ENCODE data around the gene TPM4. TPM values are rescaled to one million over a fixed set of nuclear protein-coding genes. Genes with fewer than 3 reads are reported as not detected.

Gene TPM4
- total RNA-seq, 1 donor from 2014 or later: 687 TPM

DNA sequence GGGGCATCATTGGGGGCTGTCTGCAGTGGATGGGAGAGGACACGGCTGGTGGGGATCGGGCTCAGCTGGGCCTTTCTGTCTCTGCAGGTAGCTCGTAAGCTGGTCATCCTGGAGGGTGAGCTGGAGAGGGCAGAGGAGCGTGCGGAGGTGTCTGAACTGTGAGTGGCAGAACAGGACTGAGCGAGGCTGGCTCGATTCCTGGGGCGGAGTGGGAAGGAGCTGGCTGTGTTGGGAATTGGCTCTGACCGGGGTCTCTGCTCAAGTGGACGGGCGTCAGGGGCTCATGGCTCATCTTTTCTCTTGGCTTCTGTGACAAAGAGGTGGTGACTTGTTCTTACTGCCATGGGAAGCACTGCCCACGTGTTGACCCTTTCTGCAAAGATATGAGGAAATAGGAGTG lies 11.6 kb downstream of the TPM4 start:
- TF ChIP-seq, protein P1, sequence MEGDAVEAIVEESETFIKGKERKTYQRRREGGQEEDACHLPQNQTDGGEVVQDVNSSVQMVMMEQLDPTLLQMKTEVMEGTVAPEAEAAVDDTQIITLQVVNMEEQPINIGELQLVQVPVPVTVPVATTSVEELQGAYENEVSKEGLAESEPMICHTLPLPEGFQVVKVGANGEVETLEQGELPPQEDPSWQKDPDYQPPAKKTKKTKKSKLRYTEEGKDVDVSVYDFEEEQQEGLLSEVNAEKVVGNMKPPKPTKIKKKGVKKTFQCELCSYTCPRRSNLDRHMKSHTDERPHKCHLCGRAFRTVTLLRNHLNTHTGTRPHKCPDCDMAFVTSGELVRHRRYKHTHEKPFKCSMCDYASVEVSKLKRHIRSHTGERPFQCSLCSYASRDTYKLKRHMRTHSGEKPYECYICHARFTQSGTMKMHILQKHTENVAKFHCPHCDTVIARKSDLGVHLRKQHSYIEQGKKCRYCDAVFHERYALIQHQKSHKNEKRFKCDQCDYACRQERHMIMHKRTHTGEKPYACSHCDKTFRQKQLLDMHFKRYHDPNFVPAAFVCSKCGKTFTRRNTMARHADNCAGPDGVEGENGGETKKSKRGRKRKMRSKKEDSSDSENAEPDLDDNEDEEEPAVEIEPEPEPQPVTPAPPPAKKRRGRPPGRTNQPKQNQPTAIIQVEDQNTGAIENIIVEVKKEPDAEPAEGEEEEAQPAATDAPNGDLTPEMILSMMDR (IDR thresholded peaks at IDR 0.05): no peak
- peak overlapping the region; percentile 56 for H3K27ac Mint-ChIP-seq (ENCODE audit: unreplicated experiment)
- peaks cover 9% of the 10 kb centered on the region for H3K4me1 Mint-ChIP-seq (ENCODE audit: unreplicated experiment)
- no peak overlapping the region for H3K4me3 Mint-ChIP-seq (ENCODE audit: unreplicated experiment)
- H3K36me3 Mint-ChIP-seq (ENCODE audit: unreplicated experiment): peaks cover 68% of the 10 kb centered on the region
- DNase-seq (ENCODE audit: extremely low spot score, unreplicated experiment): no peak
- H3K27me3 Mint-ChIP-seq (ENCODE audit: unreplicated experiment): no peaks in the 10 kb centered on the region
- H3K9me3 Mint-ChIP-seq (ENCODE audit: unreplicated experiment): no peaks in the 10 kb centered on the region

DNA sequence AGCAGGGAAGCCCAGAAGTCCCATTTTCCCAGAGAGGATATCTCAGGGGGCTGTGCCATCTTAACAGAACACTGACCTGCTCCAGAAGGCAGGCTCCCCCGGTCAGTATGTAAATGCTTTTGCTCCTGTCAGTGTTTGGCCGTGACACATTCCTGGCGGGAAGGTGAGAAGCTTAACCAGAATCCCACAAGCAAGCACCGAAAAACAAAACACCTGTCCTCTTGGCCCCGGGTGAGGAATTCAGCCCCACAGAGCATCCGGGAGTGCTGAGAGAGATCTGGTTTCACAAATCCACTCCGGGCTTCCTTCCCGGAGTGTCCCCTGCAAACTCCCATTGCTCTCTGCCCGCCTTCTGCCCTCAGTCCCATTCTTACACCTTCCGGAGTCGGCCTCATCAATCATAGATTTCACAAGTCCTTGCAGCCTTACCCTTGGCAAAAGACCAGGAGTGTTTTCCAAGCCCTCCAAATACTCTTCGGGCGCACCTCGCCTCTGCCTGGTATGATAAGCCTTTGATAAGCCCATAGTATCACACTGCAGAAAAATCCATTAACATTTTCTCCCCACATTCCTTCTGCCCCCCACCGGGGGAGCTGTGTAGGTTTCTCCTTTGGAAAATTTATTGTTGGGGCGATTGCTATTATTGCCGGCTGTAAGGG lies 12.2 kb downstream of the TPM4 start:
- no peak for DNase-seq (ENCODE audit: extremely low spot score, unreplicated experiment)
- H3K4me1 Mint-ChIP-seq (ENCODE audit: unreplicated experiment): peaks cover 14% of the 10 kb centered on the region
- H3K36me3 Mint-ChIP-seq (ENCODE audit: unreplicated experiment): peaks cover 70% of the 10 kb centered on the region
- peak overlapping the region; percentile 56 for H3K27ac Mint-ChIP-seq (ENCODE audit: unreplicated experiment)
- H3K4me3 Mint-ChIP-seq (ENCODE audit: unreplicated experiment): no peak overlapping the region
- H3K27me3 Mint-ChIP-seq (ENCODE audit: unreplicated experiment): no peaks in the 10 kb centered on the region
- H3K9me3 Mint-ChIP-seq (ENCODE audit: unreplicated experiment): no peaks in the 10 kb centered on the region
- TF ChIP-seq, protein P1 (IDR thresholded peaks at IDR 0.05): peak; percentile 19

GRCh38 chr19:16089010-16089846 lies 12.9 kb downstream of the TPM4 start:
- H3K27me3 Mint-ChIP-seq (ENCODE audit: unreplicated experiment): no peaks in the 10 kb centered on the region
- peaks cover 19% of the 10 kb centered on the region for H3K4me1 Mint-ChIP-seq (ENCODE audit: unreplicated experiment)
- peak overlapping the region; percentile 52 for H3K27ac Mint-ChIP-seq (ENCODE audit: unreplicated experiment)
- no peak overlapping the region for H3K4me3 Mint-ChIP-seq (ENCODE audit: unreplicated experiment)
- no peaks in the 10 kb centered on the region for H3K9me3 Mint-ChIP-seq (ENCODE audit: unreplicated experiment)
- TF ChIP-seq, protein P1 (IDR thresholded peaks at IDR 0.05): no peak
- no peak for DNase-seq (ENCODE audit: extremely low spot score, unreplicated experiment)
- H3K36me3 Mint-ChIP-seq (ENCODE audit: unreplicated experiment): peaks cover 70% of the 10 kb centered on the region

GRCh38 chr19:16091546-16092475 lies 15.5 kb downstream of the TPM4 start:
- H3K4me1 Mint-ChIP-seq (ENCODE audit: unreplicated experiment): peaks cover 32% of the 10 kb centered on the region
- no peaks in the 10 kb centered on the region for H3K27me3 Mint-ChIP-seq (ENCODE audit: unreplicated experiment)
- DNase-seq (ENCODE audit: extremely low spot score, unreplicated experiment): no peak
- H3K36me3 Mint-ChIP-seq (ENCODE audit: unreplicated experiment): peaks cover 75% of the 10 kb centered on the region
- no peak overlapping the region for H3K4me3 Mint-ChIP-seq (ENCODE audit: unreplicated experiment)
- H3K27ac Mint-ChIP-seq (ENCODE audit: unreplicated experiment): peak overlapping the region; percentile 50
- TF ChIP-seq, protein P1 (IDR thresholded peaks at IDR 0.05): no peak
- no peaks in the 10 kb centered on the region for H3K9me3 Mint-ChIP-seq (ENCODE audit: unreplicated experiment)

Measured in osteocyte (in vitro differentiated cells).